ENCODE data around the gene THOC6. TPM values are rescaled to one million over a fixed set of nuclear protein-coding genes. Genes with fewer than 3 reads are reported as not detected.

Gene THOC6
- total RNA-seq, 1 donor from 2014 or later, result 22.6 TPM

DNA sequence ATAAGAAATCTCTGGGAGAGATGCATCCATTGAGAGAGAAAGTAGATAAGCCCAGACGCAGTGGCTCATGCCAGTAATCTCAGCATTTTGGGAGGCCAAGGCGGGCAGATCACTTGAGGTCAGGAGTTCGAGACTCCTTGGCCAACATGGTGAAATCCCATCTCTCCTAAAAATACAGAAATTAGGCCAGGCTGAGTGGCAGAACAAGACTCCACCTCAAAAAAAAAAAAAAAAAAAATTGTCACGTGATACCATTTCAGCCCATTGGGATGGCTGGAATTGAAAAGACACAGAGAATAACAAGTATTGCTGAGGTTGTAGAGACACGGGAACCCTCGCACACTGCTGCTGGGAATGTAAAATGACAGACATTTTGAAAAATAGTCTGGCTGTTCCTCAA lies 38.7 kb downstream of the THOC6 start:
- Histone ChIP-seq H3K36me3 (no peaks in the 10 kb centered on the region), H3K27ac (no peak overlapping the region), H3K9me3 (no peaks in the 10 kb centered on the region), H3K4me1 (peaks cover 34% of the 10 kb centered on the region), H3K27me3 (no peaks in the 10 kb centered on the region), H3K4me3 (no peak overlapping the region)
- no peak for DNase-seq (ENCODE audit: extremely low spot score in 2 of 2)
- intact Hi-C loops (cut with DNase I), result no loop called here
- no peak for TF ChIP-seq POLR2A (IDR thresholded peaks at IDR 0.05)
- TF ChIP-seq, protein P1, sequence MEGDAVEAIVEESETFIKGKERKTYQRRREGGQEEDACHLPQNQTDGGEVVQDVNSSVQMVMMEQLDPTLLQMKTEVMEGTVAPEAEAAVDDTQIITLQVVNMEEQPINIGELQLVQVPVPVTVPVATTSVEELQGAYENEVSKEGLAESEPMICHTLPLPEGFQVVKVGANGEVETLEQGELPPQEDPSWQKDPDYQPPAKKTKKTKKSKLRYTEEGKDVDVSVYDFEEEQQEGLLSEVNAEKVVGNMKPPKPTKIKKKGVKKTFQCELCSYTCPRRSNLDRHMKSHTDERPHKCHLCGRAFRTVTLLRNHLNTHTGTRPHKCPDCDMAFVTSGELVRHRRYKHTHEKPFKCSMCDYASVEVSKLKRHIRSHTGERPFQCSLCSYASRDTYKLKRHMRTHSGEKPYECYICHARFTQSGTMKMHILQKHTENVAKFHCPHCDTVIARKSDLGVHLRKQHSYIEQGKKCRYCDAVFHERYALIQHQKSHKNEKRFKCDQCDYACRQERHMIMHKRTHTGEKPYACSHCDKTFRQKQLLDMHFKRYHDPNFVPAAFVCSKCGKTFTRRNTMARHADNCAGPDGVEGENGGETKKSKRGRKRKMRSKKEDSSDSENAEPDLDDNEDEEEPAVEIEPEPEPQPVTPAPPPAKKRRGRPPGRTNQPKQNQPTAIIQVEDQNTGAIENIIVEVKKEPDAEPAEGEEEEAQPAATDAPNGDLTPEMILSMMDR (IDR thresholded peaks at IDR 0.05), result no peak
- no peak for TF ChIP-seq POLR2AphosphoS5 (IDR thresholded peaks at IDR 0.05; ENCODE audit: insufficient read depth in 1 of 2, low read depth in 1 of 2)

DNA sequence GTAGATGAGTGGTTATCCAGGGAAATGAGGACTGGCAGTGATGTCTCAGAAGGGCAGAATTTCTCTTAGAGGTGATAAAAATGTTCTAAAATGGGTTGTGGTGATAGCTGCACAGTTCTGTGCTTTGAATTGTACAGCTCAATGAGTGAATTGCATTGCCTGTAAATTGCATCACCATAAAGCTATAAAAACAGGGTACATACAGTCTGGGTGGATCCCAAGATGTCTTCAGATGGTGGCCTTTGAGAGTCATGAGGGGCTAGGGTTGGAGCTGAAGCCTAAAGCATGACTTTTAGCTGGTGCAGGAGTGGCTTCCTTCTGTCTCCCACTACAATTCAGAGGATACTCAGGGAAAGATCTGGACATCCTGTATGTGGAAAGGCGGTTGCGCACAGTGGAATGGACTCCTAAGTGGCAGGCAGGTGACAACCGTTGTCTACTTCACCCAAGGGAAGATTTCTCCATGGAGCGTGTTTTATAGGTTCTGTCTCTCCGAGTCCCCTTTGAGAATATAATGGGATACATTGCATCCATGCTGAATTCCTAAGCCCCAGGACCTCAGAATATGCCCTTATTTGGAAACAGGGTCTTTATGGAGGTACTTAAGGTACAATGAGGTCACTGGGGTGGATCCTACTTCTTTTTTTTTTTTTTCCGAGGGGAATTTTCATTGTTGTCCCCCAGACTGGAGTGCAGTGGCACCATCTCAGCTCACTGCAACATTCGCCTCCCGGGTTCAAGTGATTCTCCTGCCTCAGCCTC lies 40.0 kb downstream of the THOC6 start:
- H3K27me3 ChIP-seq, result no peaks in the 10 kb centered on the region
- H3K9me3 ChIP-seq, result no peaks in the 10 kb centered on the region
- DNase-seq (ENCODE audit: extremely low spot score in 2 of 2), result no peak
- intact Hi-C loops (cut with DNase I), result no loop called here
- no peaks in the 10 kb centered on the region for H3K36me3 ChIP-seq
- H3K4me1 ChIP-seq, result peaks cover 23% of the 10 kb centered on the region
- H3K27ac ChIP-seq, result no peak overlapping the region
- TF ChIP-seq POLR2A (IDR thresholded peaks at IDR 0.05) (no peak), POLR2AphosphoS5 (IDR thresholded peaks at IDR 0.05; ENCODE audit: insufficient read depth in 1 of 2, low read depth in 1 of 2) (no peak)
- TF ChIP-seq, protein P1 (IDR thresholded peaks at IDR 0.05), result no peak
- H3K4me3 ChIP-seq, result no peak overlapping the region

DNA sequence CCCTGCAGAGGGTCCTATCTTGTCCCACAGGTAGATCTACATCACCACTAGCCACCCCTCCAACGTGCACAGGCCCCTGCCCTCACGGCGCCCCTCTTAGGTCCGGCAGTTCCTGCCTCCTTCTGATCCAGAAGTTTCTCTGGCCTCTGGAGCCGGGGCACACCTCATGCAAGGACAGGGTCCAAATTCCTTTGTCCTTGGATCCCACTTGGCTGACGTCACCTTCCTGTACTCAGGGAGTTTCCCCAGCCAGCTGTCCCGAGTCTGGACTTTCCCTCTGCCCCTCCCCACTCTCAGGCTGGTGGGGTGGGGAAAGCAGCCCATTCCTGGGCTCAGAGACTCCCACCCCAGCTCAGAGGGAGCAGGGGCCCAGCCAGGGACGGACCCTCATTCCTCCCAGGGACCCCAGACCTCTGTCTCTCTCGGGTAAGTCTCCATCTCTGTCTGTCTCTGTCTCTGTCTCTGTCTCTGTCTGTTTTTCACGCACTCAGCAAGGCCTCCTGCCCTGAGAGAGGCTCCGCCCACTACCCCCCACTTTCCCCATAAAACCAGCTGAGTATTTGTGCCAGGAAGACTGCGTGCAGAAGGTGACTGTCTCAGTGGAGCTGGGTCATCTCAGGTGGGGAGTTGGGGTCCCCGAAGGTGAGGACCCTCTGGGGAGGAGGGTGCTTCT lies 41.4 kb downstream of the THOC6 start, which contains the start of gene IL32:
IL32 (plus strand) TSS at position 572 of the 673 bp plus-strand sequence. CDS start 172 bp downstream, outside the sequence.
- no peak for DNase-seq (ENCODE audit: extremely low spot score in 2 of 2)
- peak within 1 kb of the TSS; percentile 49 for H3K27ac ChIP-seq
- peaks cover 14% of the 10 kb centered on the region for H3K4me1 ChIP-seq
- no peaks in the 10 kb centered on the region for H3K36me3 ChIP-seq
- TF ChIP-seq, protein P1 (IDR thresholded peaks at IDR 0.05), result no peak
- TF ChIP-seq POLR2AphosphoS5 (IDR thresholded peaks at IDR 0.05; ENCODE audit: insufficient read depth in 1 of 2, low read depth in 1 of 2) (peak in 1 of 2 donors; percentile 24), POLR2A (IDR thresholded peaks at IDR 0.05) (no peak)
- intact Hi-C loops (cut with DNase I), result no loop called here
- H3K27me3 ChIP-seq, result no peaks in the 10 kb centered on the region
- H3K4me3 ChIP-seq, result peak within 1 kb of the TSS; percentile 31 to 32
- no peaks in the 10 kb centered on the region for H3K9me3 ChIP-seq

DNA sequence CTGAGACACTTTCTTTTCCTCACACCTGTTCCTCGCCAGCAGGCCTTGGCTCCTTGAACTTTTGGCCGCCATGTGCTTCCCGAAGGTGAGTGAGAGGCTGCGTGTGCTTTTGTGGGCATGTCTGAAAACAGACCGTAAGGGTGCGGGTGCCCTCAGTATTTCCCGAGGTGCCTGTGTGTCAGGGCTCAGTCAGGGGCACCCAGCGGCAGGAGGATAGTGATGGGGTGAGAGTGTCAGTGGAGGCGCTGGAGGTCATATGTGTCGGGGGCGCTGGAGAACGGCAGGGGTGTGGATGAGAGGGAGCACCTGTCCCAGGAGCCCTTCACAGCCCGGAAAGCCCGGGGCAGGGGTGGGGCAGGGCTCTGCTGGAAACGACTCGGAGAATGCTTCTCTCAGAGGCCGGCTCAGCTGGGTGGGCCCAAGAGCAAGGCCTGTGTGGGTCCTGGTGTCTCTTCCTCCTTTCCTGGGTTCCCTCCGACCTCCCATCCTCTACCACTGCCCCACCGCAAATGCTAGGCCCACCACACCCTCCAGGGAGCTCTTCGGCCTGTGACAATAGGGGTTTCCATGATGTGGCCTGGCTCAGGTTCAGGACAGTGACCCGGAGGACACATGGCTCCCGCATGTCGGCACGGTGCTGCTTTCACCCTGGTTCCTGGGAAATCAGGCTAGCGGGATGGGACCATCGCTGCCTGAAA lies 42.1 kb downstream of the THOC6 start:
- no peak for TF ChIP-seq POLR2A (IDR thresholded peaks at IDR 0.05)
- no peak for TF ChIP-seq POLR2AphosphoS5 (IDR thresholded peaks at IDR 0.05; ENCODE audit: insufficient read depth in 1 of 2, low read depth in 1 of 2)
- TF ChIP-seq, protein P1 (IDR thresholded peaks at IDR 0.05), result no peak
- H3K36me3 ChIP-seq, result no peaks in the 10 kb centered on the region
- intact Hi-C loops (cut with DNase I), result no loop called here
- DNase-seq (ENCODE audit: extremely low spot score in 2 of 2), result no peak
- no peaks in the 10 kb centered on the region for H3K9me3 ChIP-seq
- H3K27me3 ChIP-seq, result no peaks in the 10 kb centered on the region
- H3K4me3 ChIP-seq, result peak overlapping the region; percentile 31 to 32
- peak overlapping the region; percentile 49 for H3K27ac ChIP-seq
- H3K4me1 ChIP-seq, result peaks cover 14% of the 10 kb centered on the region
